ENCODE data around the gene NME1. TPM values are rescaled to one million over a fixed set of nuclear protein-coding genes. Genes with fewer than 3 reads are reported as not detected.

The NME1 gene
- total RNA-seq, 4 donors from 2014 or later, result 28.5 to 50.9 (median 38.5) TPM

DNA sequence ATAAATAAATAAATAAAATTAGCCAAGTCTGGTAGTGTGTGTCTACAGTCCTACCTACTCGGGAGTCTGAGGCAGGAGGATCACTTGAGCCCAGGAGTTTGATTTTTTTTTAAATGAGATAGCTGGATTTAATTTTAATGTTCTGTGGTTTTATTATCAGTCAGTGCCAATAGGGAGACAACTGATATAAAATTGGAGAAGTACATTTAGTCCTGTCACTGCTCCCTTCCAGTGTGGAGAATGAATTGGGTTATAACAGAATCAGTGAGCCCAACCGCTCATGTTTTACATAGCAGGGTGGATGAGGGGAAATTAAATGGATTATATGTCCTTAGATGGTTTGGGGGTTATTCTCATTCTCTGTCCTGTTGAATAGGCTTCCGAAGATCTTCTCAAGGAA, 6.2 kb downstream of the NME1 start:
- H3K36me3 ChIP-seq, result peaks cover 0 to 9% of the 10 kb centered on the region in 2 donors
- intact Hi-C loops (cut with DNase I), result no loop called here
- DNase-seq, result no peak

DNA sequence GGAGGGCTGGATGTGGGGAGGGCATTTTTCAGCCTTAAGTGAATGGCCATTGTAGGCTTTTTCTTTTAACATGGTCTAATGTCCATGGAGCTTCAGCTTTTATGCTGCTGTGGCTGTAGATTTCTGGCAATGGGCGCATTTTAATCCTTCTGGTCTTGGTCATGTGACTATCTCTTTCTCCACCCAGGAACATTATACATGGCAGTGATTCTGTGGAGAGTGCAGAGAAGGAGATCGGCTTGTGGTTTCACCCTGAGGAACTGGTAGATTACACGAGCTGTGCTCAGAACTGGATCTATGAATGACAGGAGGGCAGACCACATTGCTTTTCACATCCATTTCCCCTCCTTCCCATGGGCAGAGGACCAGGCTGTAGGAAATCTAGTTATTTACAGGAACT, 8.2 kb downstream of the NME1 start:
- Histone ChIP-seq H3K36me3 (peaks cover 0 to 9% of the 10 kb centered on the region in 2 donors), H3K4me3 (replicated peaks in 1 of 3) (no peak overlapping the region), H3K9me3 (no peaks in the 10 kb centered on the region), H3K27me3 (no peaks in the 10 kb centered on the region), H3K4me1 (peaks cover 7% of the 10 kb centered on the region in 2 donors), H3K27ac (no peak overlapping the region)
- 80 to 93% methylated on average over 3 of the region's 3 CpGs for WGBS, 2 donors
- no peak for DNase-seq
- intact Hi-C loops (cut with DNase I), result no loop called here
- no peak for TF ChIP-seq POLR2A (IDR thresholded peaks at IDR 0.05)

More for the DNA sequence above, 6.2 kb downstream of the NME1 start:
- WGBS, 2 donors, result 94 to 96% methylated on average over 3 of the region's 3 CpGs
- Histone ChIP-seq H3K27ac (no peak overlapping the region), H3K9me3 (no peaks in the 10 kb centered on the region), H3K4me3 (replicated peaks in 1 of 3) (no peak overlapping the region), H3K4me1 (peaks cover 0 to 2% of the 10 kb centered on the region in 2 donors), H3K27me3 (no peaks in the 10 kb centered on the region)
- no peak for TF ChIP-seq POLR2A (IDR thresholded peaks at IDR 0.05)
- TF ChIP-seq, protein P1, sequence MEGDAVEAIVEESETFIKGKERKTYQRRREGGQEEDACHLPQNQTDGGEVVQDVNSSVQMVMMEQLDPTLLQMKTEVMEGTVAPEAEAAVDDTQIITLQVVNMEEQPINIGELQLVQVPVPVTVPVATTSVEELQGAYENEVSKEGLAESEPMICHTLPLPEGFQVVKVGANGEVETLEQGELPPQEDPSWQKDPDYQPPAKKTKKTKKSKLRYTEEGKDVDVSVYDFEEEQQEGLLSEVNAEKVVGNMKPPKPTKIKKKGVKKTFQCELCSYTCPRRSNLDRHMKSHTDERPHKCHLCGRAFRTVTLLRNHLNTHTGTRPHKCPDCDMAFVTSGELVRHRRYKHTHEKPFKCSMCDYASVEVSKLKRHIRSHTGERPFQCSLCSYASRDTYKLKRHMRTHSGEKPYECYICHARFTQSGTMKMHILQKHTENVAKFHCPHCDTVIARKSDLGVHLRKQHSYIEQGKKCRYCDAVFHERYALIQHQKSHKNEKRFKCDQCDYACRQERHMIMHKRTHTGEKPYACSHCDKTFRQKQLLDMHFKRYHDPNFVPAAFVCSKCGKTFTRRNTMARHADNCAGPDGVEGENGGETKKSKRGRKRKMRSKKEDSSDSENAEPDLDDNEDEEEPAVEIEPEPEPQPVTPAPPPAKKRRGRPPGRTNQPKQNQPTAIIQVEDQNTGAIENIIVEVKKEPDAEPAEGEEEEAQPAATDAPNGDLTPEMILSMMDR (IDR thresholded peaks at IDR 0.05), result no peak

DNA sequence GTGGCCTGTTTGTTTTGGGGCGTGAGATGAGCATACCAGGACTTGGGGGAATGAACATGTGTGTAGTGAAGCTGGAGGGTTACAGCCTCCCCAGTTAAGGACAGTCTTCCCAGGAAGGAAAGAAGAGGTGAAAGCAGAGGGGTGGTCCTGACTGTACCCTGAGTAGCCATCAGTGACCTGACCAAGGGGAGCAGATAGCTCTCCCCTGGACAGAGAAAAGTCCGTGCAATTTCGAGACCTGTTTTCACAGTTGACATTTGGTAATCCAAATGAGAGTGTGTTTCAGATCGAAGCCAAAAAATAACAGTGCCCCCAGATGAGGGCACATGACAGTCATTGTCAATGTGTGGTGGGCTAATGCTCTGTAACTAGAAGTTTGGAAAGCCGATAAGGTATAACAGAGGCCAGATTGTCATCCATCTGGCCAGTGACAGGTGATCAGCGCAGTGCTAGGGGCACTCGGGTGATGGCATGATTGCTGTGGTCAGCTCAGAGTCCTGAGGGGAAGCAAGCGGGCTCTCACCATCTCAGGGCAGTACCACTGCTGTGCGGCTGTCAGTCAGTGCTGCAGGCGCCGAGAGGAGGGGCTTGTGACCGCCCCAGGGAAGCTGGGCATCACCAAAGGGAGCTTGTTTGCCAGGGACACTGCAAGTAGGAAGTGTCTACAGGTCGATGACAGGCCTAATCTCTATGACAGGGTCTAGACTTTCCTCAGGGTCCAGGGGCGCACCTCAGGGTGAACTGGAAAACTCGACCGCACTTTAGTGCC, 11.7 kb downstream of the NME1 start:
- Histone ChIP-seq H3K27ac (peak overlapping the region in 2 of 3 donors; percentile 90 to 94), H3K4me3 (replicated peaks in 1 of 3) (no peak overlapping the region), H3K27me3 (no peaks in the 10 kb centered on the region), H3K4me1 (peaks cover 14 to 15% of the 10 kb centered on the region in 2 donors), H3K9me3 (no peaks in the 10 kb centered on the region), H3K36me3 (peaks cover 0 to 21% of the 10 kb centered on the region in 2 donors)
- TF ChIP-seq POLR2A (IDR thresholded peaks at IDR 0.05), result no peak
- TF ChIP-seq, protein P1 (IDR thresholded peaks at IDR 0.05), result no peak
- intact Hi-C loops (cut with DNase I), result loop anchor here (5.0 kb wide), 1 partner anchor 97 kb away; the partner anchor contains the start of genes MBTD1 and UTP18
- peak in 1 of 2 donors; percentile 5 for DNase-seq
- 64 to 70% methylated on average over 12 to 13 of the region's 16 CpGs for WGBS, 2 donors

DNA sequence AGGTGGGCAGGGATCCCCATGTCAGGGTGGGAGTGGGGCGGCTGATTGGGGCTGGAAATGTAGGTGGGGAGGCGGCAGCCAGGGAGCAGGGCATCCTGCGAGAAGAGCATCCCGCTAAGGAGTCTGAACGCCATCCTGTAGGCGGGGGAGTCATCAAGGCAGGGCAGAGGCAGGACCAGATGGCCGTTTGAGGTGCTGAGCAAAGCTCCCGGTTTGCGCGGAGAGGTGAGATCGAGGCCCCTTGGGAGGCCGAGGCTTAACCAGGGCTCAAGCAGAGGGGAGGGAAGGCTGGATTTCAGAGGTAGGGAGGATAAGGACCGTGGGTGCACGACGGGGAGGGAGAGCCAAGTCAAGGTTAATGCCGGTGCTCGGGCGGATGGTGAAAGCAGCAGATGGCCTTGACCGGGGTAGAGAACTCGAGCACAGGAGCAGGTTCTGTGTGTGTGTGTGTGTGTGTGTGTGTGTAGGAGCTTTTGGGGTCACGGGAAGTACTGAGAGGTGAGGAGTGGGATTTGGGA, 12.4 kb downstream of the NME1 start:
- WGBS, 2 donors, result 9 to 11% methylated on average over 16 to 21 of the region's 21 CpGs
- Histone ChIP-seq H3K4me3 (replicated peaks in 1 of 3) (peak overlapping the region in 2 of 3 donors; percentile 87 to 93), H3K36me3 (peaks cover 4 to 26% of the 10 kb centered on the region in 2 donors), H3K27me3 (no peaks in the 10 kb centered on the region), H3K27ac (peak overlapping the region; percentile 82 to 94 (median 90)), H3K9me3 (no peaks in the 10 kb centered on the region), H3K4me1 (peaks cover 14 to 15% of the 10 kb centered on the region in 2 donors)
- peak in 1 of 2 donors; percentile 31 for DNase-seq
- TF ChIP-seq, protein P1 (IDR thresholded peaks at IDR 0.05), result no peak
- no peak for TF ChIP-seq POLR2A (IDR thresholded peaks at IDR 0.05)
- intact Hi-C loops (cut with DNase I), result loop anchor here (5.0 kb wide), 1 partner anchor 97 kb away; the partner anchor contains the start of genes MBTD1 and UTP18

DNA sequence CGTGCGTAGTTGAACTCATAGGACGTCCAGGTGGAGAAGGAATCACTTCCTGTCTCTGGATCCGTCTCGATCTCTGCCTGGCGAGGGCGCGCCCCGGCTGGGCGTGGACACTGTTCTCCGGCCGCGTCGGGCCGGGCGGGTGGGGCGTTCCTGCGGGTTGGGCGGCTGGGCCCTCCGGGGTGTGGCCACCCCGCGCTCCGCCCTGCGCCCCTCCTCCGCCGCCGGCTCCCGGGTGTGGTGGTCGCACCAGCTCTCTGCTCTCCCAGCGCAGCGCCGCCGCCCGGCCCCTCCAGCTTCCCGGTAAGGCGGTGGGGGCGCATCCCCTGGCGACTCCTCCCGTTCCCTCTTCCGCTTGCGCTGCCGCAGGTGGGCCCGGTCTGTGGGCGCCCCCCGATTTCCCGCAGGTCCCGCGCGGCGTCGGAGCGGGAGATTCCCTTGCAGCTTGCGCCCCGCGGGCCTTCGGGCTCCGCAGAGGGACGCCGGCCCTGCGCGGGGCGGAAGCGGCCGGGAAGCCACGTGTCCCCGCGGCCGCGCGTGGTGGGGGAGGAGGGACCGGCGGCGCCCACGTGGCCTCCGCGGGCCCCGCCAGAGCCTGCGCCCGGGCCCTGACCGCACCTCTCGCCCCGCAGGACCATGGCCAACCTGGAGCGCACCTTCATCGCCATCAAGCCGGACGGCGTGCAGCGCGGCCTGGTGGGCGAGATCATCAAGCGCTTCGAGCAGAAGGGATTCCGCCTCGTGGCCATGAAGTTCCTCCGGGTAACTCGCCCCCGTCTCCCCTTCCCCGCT, 13.0 kb downstream of the NME1 start, which contains the start of gene NME2:
Gene NME2 (plus strand): TSS at position 214 of the 789 bp plus-strand sequence. CDS start 420 bp downstream, at position 634.
- TF ChIP-seq POLR2A (IDR thresholded peaks at IDR 0.05), result peak in 1 of 2 donors; percentile 80
- TF ChIP-seq, protein P1 (IDR thresholded peaks at IDR 0.05), result no peak
- DNase-seq, result peak; percentile 90 to 91
- Histone ChIP-seq H3K27me3 (no peaks in the 10 kb centered on the region), H3K4me1 (peaks cover 14 to 15% of the 10 kb centered on the region in 2 donors), H3K27ac (peak within 1 kb of the TSS; percentile 82 to 94 (median 90)), H3K36me3 (peaks cover 11 to 27% of the 10 kb centered on the region in 2 donors), H3K9me3 (no peaks in the 10 kb centered on the region), H3K4me3 (replicated peaks in 1 of 3) (peak within 1 kb of the TSS; percentile 75 to 93 (median 87))
- 0% methylated on average over 3 to 19 of the region's 98 CpGs for WGBS, 2 donors
- intact Hi-C loops (cut with DNase I), result loop anchor here (5.0 kb wide), 1 partner anchor 96 kb away; the partner anchor contains the start of genes MBTD1 and UTP18
